K562 (cell line): ENCODE measurements around the gene ADAT3. TPM values are rescaled to one million over a fixed set of nuclear protein-coding genes. Genes with fewer than 3 reads are reported as not detected.
A peak's percentile ranks its signal among the peaks of the same experiment; 100 is the strongest.

Experiments used
- ETV5 ChIP-seq: sonication (generic); formaldehyde crosslinking; IDR thresholded peaks from 2 replicates; pipeline ENCODE4 v1.4.0; 2020; ENCODE audit warnings: low read depth, mild to moderate bottlenecking, missing genetic modification reagents
- polyA plus RNA-seq, 8 experiments: library from polyadenylated mRNA; depleted of rRNA in 4 of 8; stranded (reverse) in 5 of 8; unstranded in 3 of 8; fragments of >200 nt; fragmentation: Nextera tagmentation in 2 of 8; fragmentation: Illumina TruSeq in 1 of 8; extraction: Ambion mirVana in 2 of 8; extraction: Trizol in 1 of 8; gene quantifications; 2 replicates each; pipeline versions ENCODE4 v1.2.1 to v1.2.3, GENCODE V29; 2011 to 2014; ENCODE audit warnings: inconsistent platforms in 1 of 8, missing spikeins in 1 of 8
- total RNA-seq, 7 experiments: library from RNA; depleted of rRNA in 6 of 7; stranded (reverse); fragments of >200 nt in 6 of 7; fragmentation: Illumina TruSeq in 2 of 7; extraction: Trizol in 2 of 7; gene quantifications; 2 replicates each; pipeline versions ENCODE4 v1.2.1 to v1.2.3, GENCODE V29; 2011 to 2021; ENCODE audit warnings: low replicate concordance in 1 of 7
- TF ChIP-seq, protein P1 (sequence below): sonication (generic); formaldehyde crosslinking; IDR thresholded peaks from 2 replicates; pipeline ENCODE4 v1.8.1; 2023; ENCODE audit warnings: missing genetic modification reagents, mild to moderate bottlenecking, borderline replicate concordance

ADAT3 gene
- total and polyA plus RNA-seq, 9 of the 15 experiments (the other 6 are each of a cell fraction or from before 2014, with no cell fraction given): 0.67 to 15.6 (median 7.8) TPM; not detected in 4

DNA sequence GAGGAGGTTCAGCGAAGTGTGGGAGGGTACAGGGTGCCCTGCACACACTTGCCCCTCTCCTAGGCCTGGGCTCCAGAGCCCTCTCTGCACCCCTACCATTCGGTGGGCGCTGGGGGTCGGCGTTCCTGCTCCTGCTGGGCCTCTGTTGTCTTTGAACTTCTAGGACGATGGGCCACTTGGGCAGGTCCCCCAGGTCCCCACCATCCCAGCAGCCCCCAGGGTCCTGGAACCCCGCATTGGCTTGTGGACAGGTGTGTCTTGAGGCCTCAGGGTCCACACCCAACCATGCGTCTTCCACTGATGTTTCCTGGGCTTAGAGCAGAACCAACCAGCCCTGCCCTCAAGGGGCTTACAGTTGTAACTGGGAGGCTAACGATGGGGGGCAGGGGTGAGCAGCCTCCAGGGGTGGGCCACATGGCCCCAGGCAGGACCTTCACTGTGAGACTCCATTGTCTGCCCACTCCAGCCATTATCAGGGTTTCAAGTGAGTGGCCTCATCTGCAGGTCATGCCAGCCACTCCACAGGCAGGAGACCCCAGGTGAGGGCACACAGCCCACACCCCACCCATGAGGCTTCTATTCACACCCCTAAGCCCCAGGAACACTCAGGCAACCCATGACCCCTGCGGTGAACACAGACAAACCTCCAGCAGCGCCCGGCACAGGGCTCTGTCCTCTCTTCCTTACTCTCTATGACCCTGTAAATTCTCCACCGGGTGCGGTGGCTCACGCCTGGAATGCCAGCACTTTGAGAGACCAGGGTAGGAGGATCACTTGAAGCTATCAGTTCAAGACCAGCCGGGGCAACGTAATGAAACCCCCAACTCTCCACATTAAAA lies 39.8 kb upstream of the ADAT3 start (continued):
- TF ChIP-seq ETV5 (CRISPR knock-in tag): no peak
- TF ChIP-seq, protein P1, sequence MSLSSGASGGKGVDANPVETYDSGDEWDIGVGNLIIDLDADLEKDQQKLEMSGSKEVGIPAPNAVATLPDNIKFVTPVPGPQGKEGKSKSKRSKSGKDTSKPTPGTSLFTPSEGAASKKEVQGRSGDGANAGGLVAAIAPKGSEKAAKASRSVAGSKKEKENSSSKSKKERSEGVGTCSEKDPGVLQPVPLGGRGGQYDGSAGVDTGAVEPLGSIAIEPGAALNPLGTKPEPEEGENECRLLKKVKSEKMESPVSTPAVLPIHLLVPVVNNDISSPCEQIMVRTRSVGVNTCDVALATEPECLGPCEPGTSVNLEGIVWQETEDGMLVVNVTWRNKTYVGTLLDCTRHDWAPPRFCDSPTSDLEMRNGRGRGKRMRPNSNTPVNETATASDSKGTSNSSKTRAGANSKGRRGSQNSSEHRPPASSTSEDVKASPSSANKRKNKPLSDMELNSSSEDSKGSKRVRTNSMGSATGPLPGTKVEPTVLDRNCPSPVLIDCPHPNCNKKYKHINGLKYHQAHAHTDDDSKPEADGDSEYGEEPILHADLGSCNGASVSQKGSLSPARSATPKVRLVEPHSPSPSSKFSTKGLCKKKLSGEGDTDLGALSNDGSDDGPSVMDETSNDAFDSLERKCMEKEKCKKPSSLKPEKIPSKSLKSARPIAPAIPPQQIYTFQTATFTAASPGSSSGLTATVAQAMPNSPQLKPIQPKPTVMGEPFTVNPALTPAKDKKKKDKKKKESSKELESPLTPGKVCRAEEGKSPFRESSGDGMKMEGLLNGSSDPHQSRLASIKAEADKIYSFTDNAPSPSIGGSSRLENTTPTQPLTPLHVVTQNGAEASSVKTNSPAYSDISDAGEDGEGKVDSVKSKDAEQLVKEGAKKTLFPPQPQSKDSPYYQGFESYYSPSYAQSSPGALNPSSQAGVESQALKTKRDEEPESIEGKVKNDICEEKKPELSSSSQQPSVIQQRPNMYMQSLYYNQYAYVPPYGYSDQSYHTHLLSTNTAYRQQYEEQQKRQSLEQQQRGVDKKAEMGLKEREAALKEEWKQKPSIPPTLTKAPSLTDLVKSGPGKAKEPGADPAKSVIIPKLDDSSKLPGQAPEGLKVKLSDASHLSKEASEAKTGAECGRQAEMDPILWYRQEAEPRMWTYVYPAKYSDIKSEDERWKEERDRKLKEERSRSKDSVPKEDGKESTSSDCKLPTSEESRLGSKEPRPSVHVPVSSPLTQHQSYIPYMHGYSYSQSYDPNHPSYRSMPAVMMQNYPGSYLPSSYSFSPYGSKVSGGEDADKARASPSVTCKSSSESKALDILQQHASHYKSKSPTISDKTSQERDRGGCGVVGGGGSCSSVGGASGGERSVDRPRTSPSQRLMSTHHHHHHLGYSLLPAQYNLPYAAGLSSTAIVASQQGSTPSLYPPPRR: 0 out of 2 replicates have a peak, but pooled peaks have one; percentile 15
- TF ChIP-seq, all 486 proteins: peak for 6
